ENCODE data around the gene KRT3.
A peak's percentile ranks its signal among the peaks of the same experiment; 100 is the strongest.
"Not testable (repeated sequence)": the region's sequence is repeated elsewhere in the genome, so short reads cannot be mapped to it uniquely, and the experiment has no call there.

Gene KRT3

DNA sequence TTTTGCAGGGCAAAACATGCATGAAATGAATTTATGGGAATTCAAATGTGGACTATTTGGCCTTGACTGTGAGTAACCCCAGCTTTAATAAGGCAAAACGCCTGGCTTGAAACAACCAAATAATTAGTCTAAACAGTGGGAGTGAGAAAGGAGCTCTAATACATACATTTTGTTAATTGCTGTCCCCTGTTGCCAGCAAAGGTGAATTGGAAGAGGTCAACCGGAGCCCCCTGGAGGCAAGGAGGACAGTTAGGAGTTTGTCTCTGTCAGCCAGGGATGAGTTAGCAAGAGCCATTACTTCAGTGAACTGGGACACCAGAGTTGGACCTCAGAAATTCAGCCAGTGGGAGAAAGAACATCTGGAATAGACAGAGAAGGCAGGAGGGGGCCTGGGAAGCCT lies 36.2 kb downstream of the KRT3 start:
- DNase-seq = no peak

DNA sequence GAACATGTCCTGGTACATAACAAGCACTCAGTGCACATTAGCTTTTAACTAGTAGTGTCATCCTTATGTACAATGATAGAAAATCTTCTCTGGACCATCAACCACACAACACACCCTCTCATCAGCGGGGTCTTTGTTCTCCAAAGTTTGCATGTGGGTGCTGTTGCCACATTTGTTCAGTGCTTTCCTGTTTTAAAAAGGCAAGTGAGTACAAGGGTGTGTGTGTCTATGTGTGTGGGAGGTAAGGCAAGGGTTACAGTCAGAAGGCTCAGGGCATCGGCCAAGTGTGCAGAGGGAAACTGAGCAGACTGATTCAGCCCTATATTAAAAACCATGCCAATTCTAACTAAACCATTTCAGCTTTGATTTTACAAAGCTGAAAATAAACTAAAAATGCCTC lies 36.7 kb downstream of the KRT3 start:
- no peak for DNase-seq

DNA sequence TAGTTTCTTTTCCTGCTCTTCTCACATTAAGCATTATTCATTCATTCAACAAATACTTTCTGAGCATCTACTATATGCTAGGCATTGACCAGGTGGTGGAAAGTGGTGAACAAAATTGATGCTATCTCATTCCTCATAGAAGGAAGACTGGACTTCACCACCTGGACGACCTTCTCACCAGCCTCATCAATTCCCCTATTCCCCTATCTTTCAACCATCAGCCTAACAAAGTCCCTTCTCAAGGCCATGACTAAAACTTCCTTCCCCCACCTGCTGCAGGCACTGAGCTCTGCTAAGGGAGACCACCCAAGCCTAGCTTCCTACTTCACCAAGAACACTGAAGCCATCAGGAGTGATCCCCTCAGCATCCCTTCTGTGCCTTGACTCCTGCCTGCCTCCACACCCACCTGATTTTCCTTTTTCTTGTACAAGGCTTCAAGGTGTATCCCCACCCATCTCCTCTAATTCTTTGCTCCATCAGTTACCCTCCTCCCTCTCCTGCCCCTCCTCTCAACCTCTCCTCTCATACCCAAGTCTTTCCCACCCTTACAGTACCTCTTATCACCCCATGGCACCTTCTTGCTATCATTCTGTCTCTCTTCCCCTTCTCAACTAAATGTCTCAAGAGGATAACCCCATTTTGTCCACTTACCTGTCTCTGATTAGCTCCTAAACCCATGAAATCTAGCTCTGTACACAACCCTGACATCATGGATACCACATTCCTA lies 38.3 kb downstream of the KRT3 start:
- no peak for DNase-seq

DNA sequence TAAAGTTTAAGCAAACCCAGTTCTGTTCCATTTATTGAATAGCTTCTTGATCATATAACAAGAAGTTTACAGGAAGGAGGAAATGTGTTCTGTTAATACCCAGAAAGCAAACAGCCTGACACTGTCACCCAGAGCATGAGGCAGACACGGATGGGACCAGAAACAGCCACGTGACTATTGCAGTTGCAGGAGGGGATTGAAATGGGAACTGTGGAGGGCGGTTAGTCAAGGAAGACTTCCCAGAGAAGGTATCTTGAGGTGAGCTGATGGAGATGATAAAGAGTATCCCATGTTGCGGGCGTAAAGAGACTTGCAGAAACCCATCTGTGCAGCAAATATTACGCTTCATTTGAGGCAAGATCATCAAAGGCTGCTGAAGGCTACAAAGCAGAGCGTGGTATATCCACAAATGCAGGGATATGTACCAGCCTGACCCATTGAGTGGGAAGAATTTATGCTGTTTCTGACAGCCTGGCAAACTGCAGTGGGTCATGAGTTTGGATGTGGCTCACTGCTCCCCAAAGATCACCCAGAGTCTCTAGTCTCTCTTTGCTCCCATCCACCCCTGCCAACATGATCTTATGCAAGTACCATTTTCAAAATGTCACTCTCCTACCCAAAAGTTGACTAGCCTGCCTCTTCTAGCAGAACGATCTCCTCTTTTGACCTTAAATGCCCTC lies 39.5 kb downstream of the KRT3 start:
- no peak for DNase-seq

DNA sequence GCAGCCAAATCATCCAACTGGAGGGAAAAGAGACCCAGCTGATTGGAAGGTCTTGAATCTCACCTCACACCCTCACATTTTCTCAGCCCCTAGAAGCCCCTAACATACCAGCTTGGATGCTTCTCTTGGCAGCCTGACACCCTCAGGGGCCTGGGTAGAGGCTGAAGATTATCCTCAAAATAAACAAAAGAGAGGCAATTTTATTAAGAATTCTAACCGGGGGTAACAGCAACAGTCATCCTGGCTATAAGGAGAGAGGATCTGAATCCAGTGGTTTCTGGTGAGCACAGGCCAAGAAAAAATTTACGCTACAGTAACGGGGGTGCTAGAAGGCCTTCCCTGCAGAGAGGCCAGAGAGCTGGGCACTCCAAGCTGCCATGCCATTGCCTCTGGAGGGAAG lies 40.4 kb downstream of the KRT3 start:
- DNase-seq = no peak

DNA sequence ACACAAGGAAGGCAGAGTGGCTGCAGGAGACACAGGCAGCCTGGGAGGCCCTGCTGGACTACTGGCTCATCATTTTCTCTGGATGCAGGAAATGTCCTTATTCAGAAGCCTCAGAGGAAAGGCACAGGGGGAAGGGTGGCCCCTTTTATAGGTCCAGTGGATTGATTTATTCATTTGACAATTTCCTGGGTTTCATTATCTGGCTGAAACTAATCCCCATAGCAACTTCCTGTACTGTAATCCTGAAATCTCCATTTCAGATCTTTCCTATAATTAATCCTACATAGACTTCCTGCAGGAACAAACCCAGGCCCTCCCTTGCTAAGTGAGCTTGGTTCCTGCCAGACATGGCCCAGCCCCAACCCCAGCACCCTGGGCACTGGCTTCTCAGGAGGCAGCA lies 41.8 kb downstream of the KRT3 start:
- no peak for DNase-seq

DNA sequence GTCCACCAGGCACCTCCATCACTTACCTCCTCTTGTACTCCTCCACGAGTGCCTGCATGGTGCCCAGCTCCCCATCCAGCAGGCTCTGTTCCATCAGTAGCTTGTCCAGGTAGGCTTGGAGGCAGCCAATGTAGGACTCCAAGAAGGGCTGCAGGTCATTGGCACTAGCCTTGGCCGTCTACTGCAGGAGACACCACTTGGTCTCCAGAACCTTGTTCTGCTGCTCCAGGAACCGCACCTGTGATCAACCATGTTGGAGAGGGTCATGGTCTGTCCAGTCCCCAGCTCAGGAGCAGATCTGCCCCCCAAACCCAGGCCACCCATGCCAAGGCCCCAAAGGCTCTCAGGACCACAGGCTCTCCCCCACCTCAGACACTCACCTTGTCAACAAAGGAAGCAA lies 42.6 kb downstream of the KRT3 start:
- no peak for DNase-seq

DNA sequence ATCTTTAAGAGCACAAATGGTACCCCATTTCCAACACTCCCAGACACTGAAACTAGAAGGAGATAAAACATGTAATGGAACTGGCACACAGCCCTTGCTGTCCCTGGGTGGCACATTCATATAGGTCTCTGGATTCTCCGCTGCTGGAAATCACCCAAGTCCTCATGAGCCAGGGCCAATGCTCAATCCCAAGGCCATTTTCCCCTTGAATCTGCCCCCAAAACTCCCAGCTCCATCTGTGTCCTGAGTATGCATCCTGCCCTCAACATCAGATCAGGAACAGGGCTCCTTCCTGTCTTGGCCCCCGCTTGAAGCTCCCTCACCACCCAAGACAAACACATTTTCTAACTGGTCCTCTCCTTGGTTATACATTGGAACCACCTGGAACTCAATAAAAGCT lies 43.4 kb downstream of the KRT3 start:
- no peak for DNase-seq

DNA sequence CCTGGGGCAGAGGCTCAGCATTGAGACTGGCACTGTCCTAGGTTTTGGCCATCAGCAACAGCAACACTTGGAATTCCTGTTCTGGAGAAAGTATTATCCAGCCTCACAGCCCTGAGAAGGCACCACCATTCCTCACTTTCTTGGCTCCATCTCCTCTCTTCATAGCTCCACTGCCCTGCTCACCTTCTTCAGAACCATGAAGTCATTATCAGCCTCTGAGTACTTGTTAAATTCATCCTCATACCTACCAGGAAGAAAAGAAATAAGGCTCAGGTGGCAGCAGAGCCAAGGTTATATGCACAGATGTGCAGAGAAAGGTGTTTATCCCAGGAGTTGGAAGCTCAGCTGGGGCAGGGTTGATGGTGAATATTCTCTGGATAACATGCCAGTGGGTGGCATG lies 44.1 kb downstream of the KRT3 start:
- no peak for DNase-seq

DNA sequence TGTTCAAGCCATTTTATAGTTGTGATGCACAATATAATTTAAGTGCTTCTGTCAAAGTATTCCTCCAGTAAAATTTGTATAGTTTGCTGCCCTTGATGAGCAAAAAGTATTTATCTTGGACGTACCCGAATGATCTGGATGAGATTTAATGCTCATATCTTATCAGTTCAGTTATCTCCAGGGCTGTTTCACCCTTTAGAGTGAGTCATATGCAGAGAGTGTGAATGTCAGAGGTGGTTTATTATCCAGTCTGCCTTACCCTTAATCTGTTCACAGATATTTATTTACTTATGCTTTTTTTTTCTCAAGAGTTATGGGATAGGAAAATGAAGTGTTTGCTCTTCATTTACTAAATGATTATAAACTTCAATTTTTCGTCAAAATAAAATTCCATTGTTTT lies 45.4 kb downstream of the KRT3 start:
- DNase-seq = not testable (repeated sequence)

DNA sequence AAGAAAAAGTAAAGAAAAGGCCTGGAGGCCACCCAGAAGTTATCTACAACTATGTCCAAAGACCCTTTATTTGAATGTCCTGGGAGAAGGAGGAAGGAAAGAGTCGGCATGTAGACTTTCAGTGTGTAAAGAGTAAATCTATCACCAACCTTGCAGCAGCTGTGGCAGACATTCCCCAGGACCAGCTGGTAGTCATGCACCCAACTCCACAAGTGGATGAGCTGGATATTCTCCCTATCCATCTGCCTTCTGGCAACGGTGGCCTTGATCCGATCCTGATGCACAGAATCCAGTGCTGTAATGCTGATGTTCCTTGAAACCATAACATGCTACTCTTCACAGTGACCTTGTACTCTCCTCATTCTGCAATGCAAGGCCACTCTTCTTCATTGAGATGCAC lies 46.1 kb downstream of the KRT3 start:
- no peak for DNase-seq

DNA sequence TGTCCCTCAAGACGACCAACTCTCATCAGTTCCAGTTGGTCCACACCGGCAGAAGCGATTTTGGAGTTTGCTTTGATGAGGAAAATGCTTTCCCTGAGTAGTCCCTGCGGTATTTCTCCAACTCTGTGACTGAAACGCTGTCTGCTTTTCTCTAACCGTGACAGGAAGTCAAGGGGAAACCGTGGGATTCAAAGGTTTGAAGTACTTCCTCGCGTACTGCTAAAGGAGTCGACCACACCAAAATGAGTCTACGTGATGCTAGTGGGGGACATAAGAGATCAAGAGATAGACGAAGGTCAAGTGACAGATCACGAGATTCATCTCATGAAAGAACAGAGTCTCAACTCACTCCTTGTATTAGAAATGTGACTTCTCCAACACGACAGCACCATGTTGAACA lies 47.3 kb downstream of the KRT3 start:
- DNase-seq = no peak

DNA sequence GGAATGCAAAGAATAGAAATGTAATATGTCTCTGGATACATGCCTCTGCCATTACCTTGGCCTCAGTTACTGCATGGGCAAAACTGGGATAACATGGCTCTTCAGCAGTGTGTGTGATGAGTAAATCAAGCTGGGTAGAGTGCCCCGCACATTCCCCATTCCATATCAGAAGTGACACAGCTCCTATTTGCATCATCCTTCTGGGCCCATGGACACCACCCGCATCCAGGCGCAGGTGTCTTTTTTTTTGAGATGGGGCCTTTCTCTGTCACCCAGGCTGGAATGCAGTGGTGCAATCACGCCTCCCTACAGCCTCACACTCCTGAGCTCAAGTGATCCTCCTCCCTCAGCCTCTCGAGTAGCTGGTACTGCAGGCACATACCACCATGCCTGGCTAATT lies 50.4 kb downstream of the KRT3 start:
- no peak for DNase-seq

DNA sequence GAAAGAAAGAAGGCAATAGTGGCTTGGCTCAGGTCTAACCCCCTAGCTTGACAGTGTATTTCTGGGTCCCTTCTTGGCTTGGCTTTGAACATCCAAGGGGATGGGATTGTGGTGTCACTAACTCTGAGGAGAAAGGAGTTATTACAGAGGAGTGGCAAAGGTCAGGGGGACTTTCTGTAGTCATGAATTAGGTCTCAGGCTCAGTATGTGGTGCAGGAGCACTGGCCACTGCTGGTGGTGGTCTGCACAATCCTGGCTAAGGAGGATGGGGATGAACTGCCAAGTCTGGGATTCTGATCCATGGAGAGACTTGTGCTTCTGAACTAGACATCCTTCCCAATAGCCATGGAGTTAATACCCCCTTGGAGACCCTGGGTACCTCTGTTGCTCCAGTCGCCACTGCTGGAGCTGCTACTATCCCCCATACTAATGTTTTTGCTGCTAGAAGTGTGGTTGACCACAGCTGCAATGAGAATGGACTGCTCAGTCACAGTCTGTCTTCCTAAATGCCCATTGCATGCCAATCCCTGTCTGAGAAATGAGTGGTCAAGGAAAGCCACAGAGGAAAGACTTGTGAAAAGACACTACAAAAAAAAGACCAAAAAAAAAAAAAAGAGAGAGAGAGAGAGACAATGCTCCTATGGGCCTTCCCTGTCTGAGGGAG lies 51.3 kb downstream of the KRT3 start:
- DNase-seq = no peak

DNA sequence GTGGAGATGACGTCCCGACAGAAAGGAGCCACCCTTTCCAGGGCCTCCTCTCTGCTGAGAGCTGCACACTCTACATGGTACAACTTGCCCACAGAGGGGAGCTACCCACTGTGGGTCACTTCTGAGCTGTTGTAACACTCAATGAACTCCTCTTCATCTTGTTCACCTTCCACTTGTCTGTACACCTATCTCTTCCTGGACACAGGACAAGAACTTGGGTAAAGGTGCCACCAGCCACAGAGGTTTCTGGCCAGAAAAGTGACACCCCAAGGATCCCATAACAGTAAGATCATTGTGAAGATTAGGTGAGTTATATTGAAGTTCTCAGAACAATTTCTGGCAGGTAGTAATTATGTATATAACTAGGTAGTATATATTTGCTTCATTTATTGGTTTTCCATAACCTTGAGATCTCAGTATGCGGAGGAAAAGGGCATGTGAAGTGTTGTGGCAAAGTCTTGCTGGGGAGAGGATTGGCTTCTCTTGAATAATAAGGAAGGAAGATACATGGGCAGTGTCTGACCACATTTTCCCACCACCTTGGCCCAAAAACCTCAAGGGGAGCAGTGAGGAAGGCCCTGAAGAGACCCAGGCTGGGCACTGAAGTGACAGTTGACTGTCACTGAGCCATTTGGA lies 53.0 kb downstream of the KRT3 start:
- no peak for DNase-seq

DNA sequence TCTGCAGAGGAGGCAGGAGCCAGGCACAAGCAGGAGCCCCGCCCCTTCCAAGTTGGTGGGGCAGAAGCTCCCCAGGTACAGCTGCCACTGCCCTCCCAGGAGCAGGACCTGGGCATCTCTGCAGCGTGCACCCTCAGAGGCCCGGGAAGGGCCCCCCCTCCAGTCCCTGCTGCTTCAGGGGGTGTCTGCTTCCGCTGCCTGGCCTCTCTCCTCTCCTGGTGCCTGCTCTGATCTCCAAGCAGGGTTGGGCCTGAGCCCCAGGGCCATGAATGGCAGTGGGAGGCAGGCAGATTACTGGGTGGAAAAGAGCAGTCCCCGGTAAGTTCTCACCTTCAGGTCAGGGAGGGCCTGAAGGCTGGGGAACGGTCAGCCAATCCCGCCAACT lies 53.7 kb downstream of the KRT3 start:
- no peak for DNase-seq

DNA sequence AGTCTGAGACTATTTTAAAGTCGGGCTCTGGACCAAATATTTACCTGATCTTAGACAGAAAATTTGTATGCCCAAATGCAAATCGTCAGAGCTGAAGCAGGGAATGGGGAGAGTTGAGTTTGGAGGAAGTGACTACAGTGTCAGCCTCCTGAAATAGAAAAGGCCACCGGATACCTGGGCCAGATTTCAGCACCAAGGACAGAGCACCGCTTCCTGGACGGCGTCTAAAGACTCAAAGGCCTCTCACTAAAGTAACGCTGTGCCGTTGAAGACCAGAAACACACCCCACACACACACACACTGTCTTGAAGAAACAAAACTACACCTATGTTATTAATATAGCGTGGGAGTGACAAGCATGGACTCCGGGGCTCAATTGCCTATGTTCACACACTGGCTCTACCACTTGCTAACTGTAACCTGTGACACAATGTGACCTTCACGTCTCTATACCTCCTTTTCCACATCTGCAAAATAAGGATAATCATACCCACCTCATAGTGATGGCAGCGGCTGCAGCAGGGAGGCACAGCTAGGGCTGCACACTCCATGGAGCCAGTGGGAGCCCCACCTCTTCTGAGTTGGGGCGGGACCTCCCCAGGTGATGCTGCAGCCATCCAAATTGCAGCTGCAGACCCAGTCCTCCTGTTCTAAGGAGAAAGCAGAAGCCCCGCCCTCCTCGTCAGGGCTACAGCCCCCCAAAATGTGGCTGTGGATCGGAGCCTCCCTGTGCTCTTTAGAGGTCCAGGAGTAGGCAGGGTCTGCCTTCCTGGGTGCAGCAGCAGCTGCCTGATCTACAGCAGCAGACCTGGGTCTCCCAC lies 54.3 kb downstream of the KRT3 start:
- peak; percentile 30 for DNase-seq

DNA sequence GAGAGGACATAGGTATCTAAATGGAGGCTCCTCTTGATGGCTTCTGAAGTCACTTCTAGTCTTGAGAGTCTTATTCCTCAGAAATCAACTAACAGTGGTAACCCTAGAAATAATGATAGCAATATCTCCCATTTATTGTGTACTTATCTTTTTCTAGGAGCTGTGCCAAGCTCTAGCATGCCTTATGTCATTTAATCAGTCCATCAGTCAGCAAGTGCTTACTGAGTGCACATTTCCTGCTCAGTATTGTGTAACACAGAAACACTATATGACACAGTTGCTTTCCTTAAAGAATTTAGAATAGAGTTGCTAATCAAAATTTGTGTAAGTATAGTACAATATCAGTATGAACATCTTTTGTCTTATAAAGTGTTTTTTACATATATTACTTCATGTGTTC lies 55.3 kb downstream of the KRT3 start:
- no peak for DNase-seq

DNA sequence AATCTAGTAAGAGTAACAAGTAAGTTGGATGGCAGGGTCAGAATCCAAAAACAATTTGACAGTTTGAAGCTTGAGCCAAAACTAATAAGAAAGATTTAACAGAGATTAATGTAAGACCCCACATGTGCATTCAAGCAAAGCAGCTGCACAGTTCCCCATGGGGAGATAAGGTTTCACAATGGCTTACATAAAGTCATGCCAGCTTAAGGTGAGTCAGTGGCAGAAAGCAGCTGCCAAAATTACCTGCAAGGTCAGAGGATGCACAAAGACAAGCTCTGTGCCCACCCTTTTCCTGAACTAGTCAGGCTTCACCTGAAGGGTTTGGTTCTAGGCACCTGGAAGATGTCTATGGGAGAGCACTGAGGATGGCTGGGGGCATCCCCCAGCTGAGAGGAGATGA lies 56.0 kb downstream of the KRT3 start:
- DNase-seq = no peak

All from T-helper 9 cell (primary cell).